SK-N-DZ (cell line): Measurements from ENCODE around the gene MNX1.

Experiments
- DNase-seq: peaks from one replicate; pipeline ENCODE4 v3.0.0-alpha.2; 2015; ENCODE audit warnings: low spot score

MNX1 gene

DNA sequence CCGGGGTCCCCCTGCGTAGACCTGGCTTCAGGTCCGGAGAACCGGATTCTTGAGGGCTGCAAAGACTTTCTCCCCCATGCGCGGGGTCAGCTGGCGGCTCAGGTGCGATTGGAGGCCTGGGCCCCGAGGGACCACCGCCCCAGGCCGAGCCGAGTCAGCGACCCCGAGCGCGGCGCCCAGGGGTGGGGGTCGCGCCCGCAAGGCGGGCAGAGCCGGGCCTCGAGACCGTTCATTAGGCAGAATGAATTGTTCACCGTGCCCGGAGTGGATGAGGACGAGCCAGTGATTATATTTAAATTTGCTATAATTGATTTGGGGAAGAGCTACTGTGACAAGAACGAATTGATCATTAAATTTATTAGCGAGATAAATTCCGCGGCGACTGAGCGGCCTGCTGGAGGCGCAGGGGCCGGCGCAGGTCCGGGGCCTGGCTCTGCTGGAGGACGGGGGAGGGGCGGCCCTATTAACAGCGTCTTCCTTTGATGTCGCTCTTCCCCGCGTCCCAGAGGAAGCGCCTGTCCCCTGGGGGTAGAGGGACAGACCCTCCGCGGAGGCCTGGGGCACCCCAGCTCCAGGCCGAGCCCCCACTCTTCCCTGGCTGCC is 7.5 kb downstream of the MNX1 start:
- DNase-seq: no peak

DNA sequence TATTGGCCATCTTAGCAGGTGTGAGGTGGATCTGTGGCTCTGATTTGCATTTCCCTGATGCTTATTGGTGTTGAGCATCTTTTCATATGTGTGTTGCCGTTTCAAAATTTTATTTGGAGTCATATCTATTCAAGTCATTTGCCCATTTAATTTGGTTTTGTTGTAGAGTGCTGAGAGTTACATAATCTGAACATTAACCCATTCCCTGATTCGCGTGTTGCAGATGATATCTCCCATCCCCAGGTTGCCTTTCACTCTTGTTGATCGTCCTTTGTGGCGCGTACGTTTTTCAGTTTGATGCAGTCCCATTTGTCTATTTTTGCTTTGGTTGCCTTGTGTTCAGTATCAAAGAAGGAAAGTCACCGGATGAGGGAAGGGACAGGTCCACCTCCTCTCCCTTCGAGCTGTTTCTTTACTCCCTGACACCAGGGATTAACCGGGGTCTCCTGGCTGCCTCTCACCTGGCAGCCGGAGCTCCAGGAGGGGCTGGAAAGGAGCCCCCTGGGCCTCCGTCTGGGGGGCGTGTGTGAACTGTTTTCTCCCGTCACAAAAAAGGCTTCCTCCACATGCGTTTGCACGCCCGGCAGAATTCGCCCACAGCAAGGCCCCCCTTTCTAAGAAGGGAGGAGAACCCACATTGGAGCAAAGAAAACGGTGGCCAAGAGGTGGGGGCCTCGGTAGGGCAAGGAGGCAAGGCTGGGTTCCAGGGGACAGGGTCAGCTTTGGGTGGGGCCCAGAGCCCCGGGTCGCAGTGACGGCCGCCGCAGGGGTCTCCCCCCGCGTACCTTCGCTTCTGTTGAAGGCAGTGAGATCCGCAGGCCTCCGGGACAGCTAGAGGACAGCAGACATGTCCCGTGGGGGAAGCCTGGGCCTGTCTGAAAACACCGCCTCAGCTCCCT is 8.3 kb downstream of the MNX1 start:
- no peak for DNase-seq

GRCh38 chr7:157000741-157001653 is 9.5 kb downstream of the MNX1 start:
- no peak for DNase-seq

GRCh38 chr7:156999958-157000726 is 10.3 kb downstream of the MNX1 start:
- no peak for DNase-seq

GRCh38 chr7:156998988-156999957 is 11.2 kb downstream of the MNX1 start:
- no peak for DNase-seq

DNA sequence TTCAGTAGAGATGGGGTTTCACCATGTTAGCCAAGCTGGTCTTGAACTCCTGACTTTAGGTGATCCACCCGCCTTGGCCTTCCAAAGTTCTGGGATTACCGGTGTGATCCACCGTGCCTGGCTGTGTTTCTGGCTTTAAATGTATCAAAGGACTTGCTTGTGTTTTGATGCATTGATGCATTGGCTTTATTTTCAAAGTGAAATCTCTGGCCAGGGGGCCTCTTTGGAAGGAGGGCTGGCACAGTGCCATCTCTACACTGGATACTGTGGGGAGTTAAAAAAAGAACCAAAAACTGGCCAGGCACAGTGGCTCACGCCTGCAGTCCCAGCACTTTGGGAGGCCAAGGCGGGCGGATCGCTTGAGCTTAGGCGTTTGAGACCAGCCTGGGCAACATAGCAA is 16.0 kb downstream of the MNX1 start:
- DNase-seq: no peak

GRCh38 chr7:156993925-156994235 is 16.6 kb downstream of the MNX1 start:
- no peak for DNase-seq

- DNase-seq: peak; percentile 55
Observed at GRCh38 chr7:156993021-156993924, 17.2 kb downstream of the MNX1 start.

DNA sequence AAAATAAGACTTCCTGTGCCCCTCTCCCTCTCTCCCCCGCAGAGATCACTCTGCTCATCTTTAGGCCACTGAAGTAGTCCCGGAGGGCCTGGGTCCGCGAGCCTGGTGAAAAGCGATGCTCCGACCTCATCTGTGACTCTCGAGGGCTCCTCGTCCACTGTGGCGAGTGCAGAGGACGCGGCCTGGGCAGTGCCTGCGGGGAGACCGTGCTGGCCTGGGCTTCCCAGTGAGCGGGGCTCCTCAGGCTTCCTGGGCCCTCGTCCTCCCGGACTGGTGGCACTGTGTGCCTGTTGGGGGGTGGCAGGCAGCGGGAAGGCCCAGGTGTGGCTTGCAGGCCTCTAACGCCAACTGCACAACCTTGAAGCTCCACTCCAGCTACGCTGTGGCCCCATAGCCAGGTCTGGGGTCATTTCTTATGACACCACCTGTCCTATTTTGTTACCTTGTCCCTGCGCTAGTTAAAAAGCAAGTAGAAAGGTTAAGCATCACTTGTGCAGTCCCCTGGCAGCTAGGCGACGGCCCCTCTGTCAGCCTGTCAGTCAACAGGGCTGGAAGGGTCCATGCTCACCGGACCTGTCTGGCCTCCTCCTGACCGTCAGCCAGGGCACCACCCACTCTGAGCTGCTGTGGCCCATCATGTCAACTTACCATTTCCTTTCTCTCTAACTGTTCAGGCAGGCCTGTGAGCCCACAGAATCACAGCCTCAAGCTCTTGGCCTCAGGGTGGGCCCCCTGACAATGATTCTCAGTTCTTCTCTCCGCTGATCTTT is 20.5 kb downstream of the MNX1 start:
- DNase-seq: no peak

DNA sequence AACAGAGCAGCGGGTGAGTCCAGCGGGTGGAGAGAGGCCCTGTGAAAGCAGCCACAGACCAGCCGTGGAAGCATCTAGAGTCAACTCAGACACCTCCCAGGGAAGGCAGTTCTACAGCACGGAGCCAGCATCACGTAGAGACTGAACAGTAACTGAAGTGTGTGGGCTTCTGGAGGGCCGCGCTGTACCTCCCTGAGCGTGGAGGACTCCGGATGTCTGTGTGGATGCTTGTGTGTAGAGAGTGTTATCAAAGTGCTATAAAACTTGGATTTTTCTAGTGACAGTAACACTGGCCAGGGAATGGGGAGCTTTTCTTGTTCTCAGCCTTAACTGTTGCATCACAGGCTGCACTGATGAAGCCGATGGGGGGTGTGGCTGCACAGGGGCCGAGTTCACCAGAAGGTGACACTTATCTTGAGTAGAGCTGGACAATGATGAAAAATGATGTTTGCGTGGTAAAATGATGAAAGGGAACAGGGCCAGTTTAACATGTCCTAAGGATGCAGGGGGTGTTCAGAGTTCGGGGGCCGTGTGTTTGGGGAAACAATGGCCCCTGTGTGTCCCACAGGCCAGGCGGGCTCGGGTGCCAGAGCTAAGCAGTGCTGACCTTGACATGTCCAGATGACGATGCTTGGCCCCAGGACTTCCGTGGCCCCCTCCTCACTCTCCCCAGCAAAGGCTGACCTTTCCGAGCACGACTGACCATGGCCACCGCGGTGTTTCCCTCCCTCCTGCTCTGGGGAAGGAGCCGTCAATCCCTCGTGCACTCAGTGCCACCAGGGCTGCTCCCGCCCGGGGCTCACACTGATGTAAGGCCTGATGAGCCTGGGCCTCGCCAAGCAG is 21.9 kb downstream of the MNX1 start:
- no peak for DNase-seq

DNA sequence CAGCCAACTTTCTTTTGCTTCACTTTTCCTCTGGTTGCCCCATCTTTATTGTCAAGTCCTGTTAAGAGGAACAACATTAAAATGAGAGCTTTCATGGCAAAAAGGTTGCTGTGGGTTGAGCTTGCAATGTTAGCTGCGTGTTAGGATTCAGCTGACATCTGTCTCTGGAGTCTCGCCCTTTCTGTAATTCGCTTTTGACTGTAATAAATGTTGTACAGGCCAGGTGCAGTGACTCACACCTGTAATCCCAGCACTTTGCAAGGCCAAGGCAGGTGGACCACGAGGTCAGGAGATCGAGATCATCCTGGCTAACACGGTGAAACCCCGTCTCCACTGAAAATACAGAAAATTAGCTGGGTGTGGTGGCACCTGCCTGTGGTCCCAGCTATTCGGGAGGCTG is 24.1 kb downstream of the MNX1 start:
- no peak for DNase-seq

DNA sequence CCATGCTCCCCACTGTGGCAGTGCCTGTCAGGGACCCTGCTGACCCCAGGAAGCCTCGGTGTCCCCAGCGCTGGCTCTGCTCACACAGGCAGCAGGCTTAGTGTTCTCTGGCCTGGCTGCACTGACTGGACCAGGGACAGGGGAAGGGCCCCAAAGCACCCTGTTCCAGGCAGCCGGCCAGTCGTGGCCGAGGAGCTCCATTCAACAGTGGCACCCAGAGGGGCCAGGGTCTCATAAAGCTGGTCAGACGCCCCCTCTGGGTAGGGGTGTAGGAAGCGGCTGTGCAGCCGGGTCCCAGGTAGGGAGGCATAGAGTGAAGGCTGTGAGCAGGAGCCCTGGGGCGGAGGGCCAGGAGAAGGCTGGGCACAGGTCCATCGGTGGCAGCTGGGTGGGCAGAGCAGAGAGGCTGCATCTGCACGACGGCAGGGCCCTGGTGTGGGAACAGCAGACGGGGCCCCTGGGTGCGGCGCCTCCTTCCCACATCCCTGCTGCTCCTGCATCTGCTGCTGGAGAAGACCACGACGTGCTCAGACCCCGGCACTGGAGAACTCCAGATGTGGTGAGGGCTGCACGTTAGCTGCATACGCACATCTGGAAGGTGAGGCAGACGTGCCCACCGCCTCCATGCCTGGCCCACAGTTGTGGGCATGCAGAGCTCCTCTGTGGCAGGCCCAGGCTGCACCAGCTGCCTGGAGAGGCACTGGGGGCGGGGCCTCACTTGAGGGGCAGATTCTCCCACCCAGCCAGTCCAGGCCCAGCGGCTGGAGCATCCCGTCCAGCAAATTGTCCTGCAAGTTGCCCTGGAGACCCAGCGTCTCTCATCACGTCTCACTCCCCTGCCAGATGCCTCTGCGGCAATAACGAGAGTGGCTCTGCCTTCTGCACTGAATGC is 25.1 kb downstream of the MNX1 start:
- DNase-seq: peak; percentile 45

GRCh38 chr7:156984174-156984891 is 26.1 kb downstream of the MNX1 start:
- no peak for DNase-seq

DNA sequence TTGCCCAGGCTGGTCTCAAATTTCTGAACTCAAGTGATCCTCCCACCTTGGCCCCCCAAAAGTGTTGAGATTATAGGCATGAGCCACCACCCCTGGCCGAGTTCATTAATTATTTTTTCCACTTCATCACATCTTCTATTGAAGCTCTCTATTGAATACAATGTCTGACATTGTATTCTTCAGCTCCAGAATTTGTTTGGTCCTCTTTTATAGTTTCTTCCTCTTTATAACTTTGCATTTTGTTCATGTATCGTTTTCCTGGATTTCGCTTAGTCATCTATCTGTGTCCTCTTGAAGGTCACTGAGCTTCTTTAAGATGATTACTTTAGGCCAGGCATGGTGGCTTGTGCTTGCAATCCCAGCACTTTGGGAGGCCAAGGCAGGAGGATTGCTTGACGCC is 30.8 kb downstream of the MNX1 start:
- DNase-seq: no peak

DNA sequence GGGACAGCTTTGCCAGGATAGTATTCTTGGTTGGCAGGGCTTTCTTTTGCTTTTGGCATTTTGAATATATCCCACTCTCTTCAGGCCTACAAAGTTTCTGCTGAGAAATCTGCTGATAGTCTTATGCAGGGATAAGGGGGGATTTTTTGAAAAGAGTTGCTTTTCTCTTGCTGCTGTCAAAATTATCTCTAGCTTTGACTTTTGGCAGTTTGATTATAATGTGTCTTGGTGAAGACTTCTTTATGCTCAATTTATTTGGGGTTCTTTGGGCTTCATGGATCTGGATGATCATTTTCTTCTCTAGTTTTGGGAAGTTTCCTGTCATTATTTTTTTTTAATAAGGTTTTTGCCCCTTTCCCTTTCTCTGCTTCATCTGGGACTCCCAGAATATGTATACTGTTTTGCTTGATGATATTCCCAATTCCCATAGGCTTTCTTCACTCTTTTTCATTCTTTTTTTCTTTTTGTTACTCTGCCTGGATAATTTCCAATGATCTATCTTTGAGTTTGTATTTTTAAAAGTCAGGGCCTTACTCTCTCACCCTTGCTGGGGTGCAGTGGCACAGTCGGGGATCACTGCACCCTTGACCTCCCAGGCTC is 31.4 kb downstream of the MNX1 start:
- DNase-seq: no peak
